ENCODE measurements around the gene PNMT.

Gene PNMT

DNA sequence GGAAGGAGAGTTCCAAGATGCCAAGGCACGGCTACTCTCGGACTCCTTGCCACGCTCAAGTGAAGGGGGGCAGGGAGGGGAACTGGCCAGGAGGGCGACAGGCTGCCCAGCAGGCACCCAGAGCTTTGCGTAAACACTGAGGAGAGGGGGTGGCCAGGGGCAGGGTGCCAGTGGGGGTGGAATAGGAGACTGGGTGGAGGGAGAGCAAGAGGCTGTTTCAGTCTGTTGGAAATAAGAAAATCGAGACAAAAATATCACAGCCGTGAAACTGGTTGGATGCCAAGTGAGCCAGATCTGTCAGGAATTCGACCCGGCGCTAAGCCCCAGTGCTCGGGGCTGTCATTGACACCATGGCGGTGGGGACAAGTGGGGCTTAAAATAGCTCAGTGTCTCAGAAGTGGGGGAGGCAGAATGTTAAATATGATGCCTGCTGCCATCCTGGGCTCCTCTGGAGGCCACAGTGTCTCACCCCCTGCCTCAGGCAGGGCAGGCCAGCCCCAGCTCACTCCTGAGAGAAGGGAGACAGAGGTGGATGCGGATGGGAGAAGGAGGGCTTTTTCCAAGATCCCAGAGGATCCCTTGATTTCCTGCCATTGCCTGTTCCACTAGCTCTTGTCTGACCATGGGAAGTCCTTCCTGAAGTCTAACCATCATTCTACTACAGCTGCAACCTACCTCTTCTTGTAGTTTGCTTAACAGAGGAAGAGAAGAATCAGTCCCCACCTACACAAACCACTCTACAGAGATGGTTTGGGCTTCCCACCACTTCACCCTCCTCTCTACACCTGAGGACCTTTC lies 9.5 kb downstream of the PNMT start:
- H3K4me3 ChIP-seq (ENCODE audit: control insufficient read depth, low read depth, low read length), result no peak overlapping the region
- no peak for DNase-seq (ENCODE audit: low read depth)
- TF ChIP-seq, protein P1, sequence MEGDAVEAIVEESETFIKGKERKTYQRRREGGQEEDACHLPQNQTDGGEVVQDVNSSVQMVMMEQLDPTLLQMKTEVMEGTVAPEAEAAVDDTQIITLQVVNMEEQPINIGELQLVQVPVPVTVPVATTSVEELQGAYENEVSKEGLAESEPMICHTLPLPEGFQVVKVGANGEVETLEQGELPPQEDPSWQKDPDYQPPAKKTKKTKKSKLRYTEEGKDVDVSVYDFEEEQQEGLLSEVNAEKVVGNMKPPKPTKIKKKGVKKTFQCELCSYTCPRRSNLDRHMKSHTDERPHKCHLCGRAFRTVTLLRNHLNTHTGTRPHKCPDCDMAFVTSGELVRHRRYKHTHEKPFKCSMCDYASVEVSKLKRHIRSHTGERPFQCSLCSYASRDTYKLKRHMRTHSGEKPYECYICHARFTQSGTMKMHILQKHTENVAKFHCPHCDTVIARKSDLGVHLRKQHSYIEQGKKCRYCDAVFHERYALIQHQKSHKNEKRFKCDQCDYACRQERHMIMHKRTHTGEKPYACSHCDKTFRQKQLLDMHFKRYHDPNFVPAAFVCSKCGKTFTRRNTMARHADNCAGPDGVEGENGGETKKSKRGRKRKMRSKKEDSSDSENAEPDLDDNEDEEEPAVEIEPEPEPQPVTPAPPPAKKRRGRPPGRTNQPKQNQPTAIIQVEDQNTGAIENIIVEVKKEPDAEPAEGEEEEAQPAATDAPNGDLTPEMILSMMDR (IDR thresholded peaks at IDR 0.05; ENCODE audit: control insufficient read depth, insufficient read depth, low read depth, low read length, missing control alignments), result no peak

DNA sequence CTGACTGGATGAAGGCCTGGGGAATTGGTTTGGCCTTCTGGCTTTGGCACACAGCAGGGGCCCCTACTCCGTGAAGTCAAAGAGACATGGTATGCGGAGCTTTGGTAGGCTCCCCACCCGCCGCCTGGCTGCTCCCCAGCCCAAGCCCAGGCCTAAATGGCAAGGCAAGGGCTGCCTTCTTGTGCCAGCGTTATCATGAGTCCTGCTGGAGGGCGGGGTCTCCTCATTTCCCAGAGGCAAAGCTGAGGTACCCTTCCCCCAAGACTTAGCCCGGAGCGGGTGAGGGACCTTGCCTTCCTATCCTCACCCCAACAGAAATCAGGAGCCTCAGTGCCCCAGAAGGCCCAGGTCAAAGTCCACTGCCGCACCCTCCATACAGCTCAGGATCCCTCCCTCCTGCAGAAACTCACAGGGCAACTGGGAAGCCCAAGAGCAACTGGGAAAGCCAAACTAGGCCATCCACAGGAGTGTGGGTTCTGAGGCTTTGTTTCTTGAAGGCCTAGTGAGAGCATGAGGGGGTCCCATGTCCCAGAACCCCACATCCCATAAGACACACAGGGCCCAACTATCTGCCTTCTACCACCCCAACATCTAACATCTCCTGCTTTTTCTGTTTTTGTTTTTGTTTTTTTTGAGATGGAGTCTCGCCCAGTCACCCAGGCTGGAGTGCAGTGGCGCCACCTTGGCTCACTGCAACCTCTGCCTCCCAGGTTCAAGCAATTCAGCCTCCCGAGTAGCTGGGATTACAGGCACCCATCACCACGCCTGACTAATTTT lies 10.3 kb downstream of the PNMT start:
- TF ChIP-seq, protein P1 (IDR thresholded peaks at IDR 0.05; ENCODE audit: control insufficient read depth, insufficient read depth, low read depth, low read length, missing control alignments), result no peak
- no peak overlapping the region for H3K4me3 ChIP-seq (ENCODE audit: control insufficient read depth, low read depth, low read length)
- no peak for DNase-seq (ENCODE audit: low read depth)

DNA sequence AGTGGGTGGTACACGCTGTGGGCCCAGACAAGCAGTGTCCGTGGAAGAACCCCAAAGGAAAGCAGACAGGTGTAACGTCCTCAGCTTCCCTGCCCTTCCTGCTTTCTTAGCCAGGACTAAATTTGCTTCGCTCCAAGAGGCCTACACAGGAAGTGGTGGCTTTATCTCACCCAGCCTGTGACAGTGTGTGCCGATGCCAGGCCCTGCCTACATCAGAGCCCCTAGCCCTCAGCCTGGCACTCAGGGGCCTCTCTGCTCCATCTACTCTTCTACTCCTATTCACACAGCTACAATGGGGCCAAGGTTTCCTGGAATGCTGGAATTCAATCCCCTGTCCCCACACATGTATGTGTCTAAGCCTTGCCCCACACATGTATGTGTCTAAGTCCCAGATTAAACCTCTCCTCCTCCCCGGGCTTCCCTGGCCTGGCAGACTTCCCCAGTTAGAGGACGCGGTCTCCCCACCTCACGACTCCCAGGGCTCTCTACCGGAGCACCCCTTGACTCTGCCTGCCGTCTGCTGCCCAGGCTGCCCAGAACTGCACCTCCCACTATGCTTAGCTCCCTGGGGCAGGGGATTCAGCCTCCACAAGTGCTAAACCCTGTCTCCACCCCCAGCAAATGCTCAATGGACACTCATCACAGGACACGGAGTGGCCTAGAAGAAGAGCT lies 11.4 kb downstream of the PNMT start:
- no peak for DNase-seq (ENCODE audit: low read depth)
- H3K4me3 ChIP-seq (ENCODE audit: control insufficient read depth, low read depth, low read length), result no peak overlapping the region
- TF ChIP-seq, protein P1 (IDR thresholded peaks at IDR 0.05; ENCODE audit: control insufficient read depth, insufficient read depth, low read depth, low read length, missing control alignments), result no peak

DNA sequence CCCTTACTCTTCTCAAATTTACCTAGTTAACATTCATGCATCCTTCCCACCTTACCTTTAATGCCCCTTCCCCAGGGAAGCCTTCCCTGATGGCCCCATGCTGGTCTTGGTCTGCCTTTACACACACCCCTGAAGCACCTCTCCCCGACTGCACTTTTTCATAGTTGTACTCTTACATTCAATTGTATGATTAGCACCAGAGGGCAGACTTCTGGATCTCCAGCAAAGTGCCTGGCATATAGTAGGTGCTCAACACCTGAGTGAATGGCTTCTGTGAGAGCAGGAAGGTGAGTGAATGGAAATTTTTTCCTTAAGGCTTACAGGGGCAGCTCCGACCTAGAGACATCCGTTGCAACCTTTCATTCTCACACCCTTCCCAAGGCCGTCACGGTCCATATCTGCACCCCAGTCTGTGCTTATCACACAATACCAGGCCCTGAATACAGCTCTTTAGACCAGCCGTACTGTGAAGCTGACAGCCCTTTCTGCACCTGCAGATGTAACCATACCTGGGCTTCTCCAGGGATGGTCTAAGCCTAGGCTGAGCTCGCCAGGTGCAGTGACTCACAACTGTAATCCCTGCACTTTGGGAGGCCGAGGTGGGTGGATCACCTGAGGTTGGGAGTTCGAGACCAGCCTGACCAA lies 15.2 kb downstream of the PNMT start:
- TF ChIP-seq, protein P1 (IDR thresholded peaks at IDR 0.05; ENCODE audit: control insufficient read depth, insufficient read depth, low read depth, low read length, missing control alignments), result no peak
- no peak for DNase-seq (ENCODE audit: low read depth)
- no peak overlapping the region for H3K4me3 ChIP-seq (ENCODE audit: control insufficient read depth, low read depth, low read length)

DNA sequence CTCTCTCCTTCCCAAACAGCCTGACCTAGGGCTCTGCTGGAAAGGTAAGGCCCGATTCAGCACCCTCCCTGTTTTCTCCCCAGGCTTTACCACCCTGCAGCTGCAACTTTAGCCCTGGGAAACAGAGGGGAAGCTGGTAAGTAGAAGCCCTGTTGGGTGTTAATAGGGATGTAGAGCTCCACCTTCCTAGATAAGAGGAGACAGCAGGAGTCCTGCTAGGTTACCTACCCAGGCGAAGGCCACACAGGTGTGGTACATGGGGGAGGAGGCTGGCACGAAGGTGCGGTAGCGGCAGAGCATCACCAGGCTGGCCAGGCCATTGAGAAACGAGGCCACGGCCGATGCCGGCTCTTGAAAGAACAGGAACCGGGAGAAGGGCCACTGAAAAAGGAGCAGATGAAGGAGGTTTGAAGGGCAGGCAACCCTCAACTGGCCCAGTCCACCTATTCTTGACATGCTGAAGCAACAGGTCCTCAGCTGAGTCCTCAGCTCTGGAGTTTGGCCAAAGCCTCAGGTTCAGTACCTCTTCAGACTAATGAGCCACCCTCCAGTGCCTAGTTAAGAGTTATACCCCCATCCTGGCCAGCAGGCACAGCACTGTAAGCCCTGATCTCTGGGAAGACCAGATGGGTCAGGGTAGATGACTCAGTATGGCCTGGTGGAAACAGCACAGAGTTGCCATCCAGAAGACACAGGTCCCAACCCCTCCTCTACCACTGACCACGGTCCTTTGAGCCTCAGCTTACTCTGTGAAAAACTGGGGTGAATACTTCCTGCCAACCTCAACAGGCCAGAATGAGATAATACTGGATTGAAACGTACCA lies 16.3 kb downstream of the PNMT start:
- TF ChIP-seq, protein P1 (IDR thresholded peaks at IDR 0.05; ENCODE audit: control insufficient read depth, insufficient read depth, low read depth, low read length, missing control alignments), result no peak
- no peak overlapping the region for H3K4me3 ChIP-seq (ENCODE audit: control insufficient read depth, low read depth, low read length)
- DNase-seq (ENCODE audit: low read depth), result no peak
